ENCODE results near the gene PUM2.
A peak's percentile ranks its signal among the peaks of the same experiment; 100 is the strongest.

PUM2 gene

GRCh38 chr2:20223407-20224163 lies 127.1 kb downstream of the PUM2 start:
- DNase-seq (ENCODE audit: low read depth), result no peak
- peak overlapping the region; percentile 60 for H3K4me3 ChIP-seq (ENCODE audit: low read depth, low read length)

- peak overlapping the region; percentile 60 for H3K4me3 ChIP-seq (ENCODE audit: low read depth, low read length)
- DNase-seq (ENCODE audit: low read depth), result no peak
Measured at GRCh38 chr2:20222769-20223406, 127.8 kb downstream of the PUM2 start.

GRCh38 chr2:20222014-20222768 lies 128.5 kb downstream of the PUM2 start:
- DNase-seq (ENCODE audit: low read depth), result no peak
- H3K4me3 ChIP-seq (ENCODE audit: low read depth, low read length), result no peak overlapping the region

- no peak for DNase-seq (ENCODE audit: low read depth)
- H3K4me3 ChIP-seq (ENCODE audit: low read depth, low read length), result no peak overlapping the region
Measured at GRCh38 chr2:20221555-20221973, 129.1 kb downstream of the PUM2 start.

GRCh38 chr2:20220806-20221554 lies 129.7 kb downstream of the PUM2 start:
- H3K4me3 ChIP-seq (ENCODE audit: low read depth, low read length), result no peak overlapping the region
- DNase-seq (ENCODE audit: low read depth), result no peak

GRCh38 chr2:20219763-20220380 lies 130.8 kb downstream of the PUM2 start:
- H3K4me3 ChIP-seq (ENCODE audit: low read depth, low read length), result no peak overlapping the region
- DNase-seq (ENCODE audit: low read depth), result no peak

- H3K4me3 ChIP-seq (ENCODE audit: low read depth, low read length), result no peak overlapping the region
- DNase-seq (ENCODE audit: low read depth), result no peak
Measured at GRCh38 chr2:20218331-20219320, 132.0 kb downstream of the PUM2 start.

- no peak for DNase-seq (ENCODE audit: low read depth)
- no peak overlapping the region for H3K4me3 ChIP-seq (ENCODE audit: low read depth, low read length)
Measured at GRCh38 chr2:20217041-20217970, 133.3 kb downstream of the PUM2 start.

- DNase-seq (ENCODE audit: low read depth), result no peak
- no peak overlapping the region for H3K4me3 ChIP-seq (ENCODE audit: low read depth, low read length)
Measured at GRCh38 chr2:20216130-20217025, 134.3 kb downstream of the PUM2 start.

GRCh38 chr2:20215183-20216040 lies 135.2 kb downstream of the PUM2 start:
- no peak overlapping the region for H3K4me3 ChIP-seq (ENCODE audit: low read depth, low read length)
- DNase-seq (ENCODE audit: low read depth), result no peak

GRCh38 chr2:20214566-20215182 lies 136.0 kb downstream of the PUM2 start:
- no peak overlapping the region for H3K4me3 ChIP-seq (ENCODE audit: low read depth, low read length)
- no peak for DNase-seq (ENCODE audit: low read depth)

- H3K4me3 ChIP-seq (ENCODE audit: low read depth, low read length), result no peak overlapping the region
- DNase-seq (ENCODE audit: low read depth), result no peak
Measured at GRCh38 chr2:20213651-20214565, 136.7 kb downstream of the PUM2 start.

GRCh38 chr2:20212871-20213503 lies 137.7 kb downstream of the PUM2 start:
- no peak overlapping the region for H3K4me3 ChIP-seq (ENCODE audit: low read depth, low read length)
- DNase-seq (ENCODE audit: low read depth), result no peak

All from skeletal muscle cell (primary cell).